Activated CD4-positive, alpha-beta memory T cell treated with anti-CD3 and anti-CD28 coated beads for 36 hours (primary cell): ENCODE measurements around the gene CLIC6. TPM values are rescaled to one million over a fixed set of nuclear protein-coding genes. Genes with fewer than 3 reads are reported as not detected.

Experiments used
- CTCF ChIA-PET: fragments of 350-600 bp; sonication (Branson Sonifier 250); formaldehyde crosslinking; loops from one replicate; lab custom pipeline; 2021; ENCODE audit warnings: antibody characterized with exemption, inconsistent platforms; lab: Charles Lee
- POLR2A ChIA-PET: fragments of 350-600 bp; sonication (Branson Sonifier 250); formaldehyde crosslinking; loops from one replicate; lab custom pipeline; 2021; ENCODE audit warnings: antibody characterized with exemption; lab: Charles Lee
- DNase-seq: peaks from one replicate; pipeline ENCODE4 v3.0.0-alpha.2; 2020
- H3K27ac Mint-ChIP-seq: one replicate; pipeline ENCODE4 v1.8.0; 2021; ENCODE audit warnings: mixed read lengths
- H3K27me3 Mint-ChIP-seq: one replicate; pipeline ENCODE4 v1.8.0; 2021; ENCODE audit warnings: mixed read lengths
- H3K36me3 Mint-ChIP-seq: one replicate; pipeline ENCODE4 v1.8.0; 2021; ENCODE audit warnings: mixed read lengths
- H3K4me1 Mint-ChIP-seq: one replicate; pipeline ENCODE4 v1.8.0; 2021; ENCODE audit warnings: low read depth, mixed read lengths
- H3K4me3 Mint-ChIP-seq: one replicate; pipeline ENCODE4 v1.8.0; 2021; ENCODE audit warnings: mild to moderate bottlenecking, mixed read lengths
- H3K9me3 Mint-ChIP-seq: one replicate; pipeline ENCODE4 v1.8.0; 2021; ENCODE audit warnings: mixed read lengths
- intact Hi-C: fragments of 100-400 bp; cut with micrococcal nuclease; formaldehyde crosslinking; loops from one replicate; pipeline ENCODE4 v1.15.1; 2023
- total RNA-seq, 2 experiments: library from RNA; stranded (reverse); gene quantifications; one replicate each; pipeline ENCODE4 v1.2.3, GENCODE V29; 2021

The CLIC6 gene
- total RNA-seq, 2 experiments from 2014 or later, result 0.10 to 0.14 TPM

GRCh38 chr21:34732388-34732821 is 63.6 kb downstream of the CLIC6 start:
- H3K27ac Mint-ChIP-seq, result no peak overlapping the region
- H3K27me3 Mint-ChIP-seq, result peaks cover 9% of the 10 kb centered on the region
- H3K36me3 Mint-ChIP-seq, result no peaks in the 10 kb centered on the region
- intact Hi-C loops, result no loop called here
- ChIA-PET CTCF (interaction anchor here (3.0 kb wide), 1 partner anchor 13 kb away, joined by 13 read pairs; no protein-coding TSS in a partner anchor), POLR2A (no interaction called here)
- no peak overlapping the region for H3K4me3 Mint-ChIP-seq
- no peak for DNase-seq
- no peaks in the 10 kb centered on the region for H3K4me1 Mint-ChIP-seq
- H3K9me3 Mint-ChIP-seq, result no peaks in the 10 kb centered on the region

GRCh38 chr21:34733852-34734251 is 65.1 kb downstream of the CLIC6 start:
- Mint-ChIP-seq H3K4me1 (no peaks in the 10 kb centered on the region), H3K36me3 (no peaks in the 10 kb centered on the region), H3K9me3 (no peaks in the 10 kb centered on the region), H3K4me3 (no peak overlapping the region), H3K27ac (no peak overlapping the region), H3K27me3 (peaks cover 9% of the 10 kb centered on the region)
- CTCF ChIA-PET, result interaction anchor here (3.0 kb wide), 1 partner anchor 12 kb away, joined by 13 read pairs; no protein-coding TSS in a partner anchor
- no peak for DNase-seq
- POLR2A ChIA-PET, result no interaction called here
- intact Hi-C loops, result no loop called here

GRCh38 chr21:34734696-34735095 is 65.9 kb downstream of the CLIC6 start:
- H3K27me3 Mint-ChIP-seq, result peaks cover 9% of the 10 kb centered on the region
- POLR2A ChIA-PET, result no interaction called here
- H3K4me1 Mint-ChIP-seq, result no peaks in the 10 kb centered on the region
- H3K36me3 Mint-ChIP-seq, result no peaks in the 10 kb centered on the region
- H3K9me3 Mint-ChIP-seq, result no peaks in the 10 kb centered on the region
- intact Hi-C loops, result no loop called here
- H3K4me3 Mint-ChIP-seq, result no peak overlapping the region
- H3K27ac Mint-ChIP-seq, result no peak overlapping the region
- CTCF ChIA-PET, result interaction anchor here (3.0 kb wide), 1 partner anchor 11 kb away, joined by 13 read pairs; no protein-coding TSS in a partner anchor
- no peak for DNase-seq

DNA sequence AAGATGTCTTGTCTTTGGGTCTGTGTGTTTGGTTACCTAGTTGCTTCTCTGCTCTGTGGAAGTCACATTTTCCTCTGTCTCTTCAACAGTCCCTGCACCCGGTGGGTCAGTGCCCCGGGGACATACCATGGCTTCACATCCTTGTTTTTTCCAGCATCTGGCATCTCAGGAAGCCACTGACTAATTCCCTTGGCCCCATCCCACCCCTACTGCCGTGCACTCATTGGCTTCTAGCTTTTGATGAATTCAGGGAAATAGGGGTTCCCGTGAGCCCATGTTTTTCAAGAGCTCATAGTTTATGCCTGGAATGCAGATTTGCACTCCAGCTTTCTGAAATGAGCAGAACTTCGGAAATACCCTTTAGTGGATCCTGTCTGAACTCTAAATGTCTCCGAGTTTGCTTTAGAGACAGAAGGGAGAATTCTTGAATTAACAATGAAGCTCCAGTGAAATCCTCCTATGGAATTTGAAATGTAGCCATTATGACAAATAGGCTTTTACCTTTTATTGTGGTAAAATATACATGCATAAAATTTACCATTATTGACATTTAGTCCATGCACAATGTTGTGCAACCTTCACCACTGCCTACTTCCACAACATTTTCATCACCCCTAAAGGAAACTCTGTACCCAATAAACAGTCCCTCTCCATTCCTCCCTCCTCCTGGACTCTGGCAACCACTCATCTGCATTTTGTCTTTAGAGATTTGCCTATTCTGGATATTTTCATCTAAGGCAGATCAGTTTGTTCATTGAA is 67.5 kb downstream of the CLIC6 start:
- ChIA-PET CTCF (interaction anchor here (0.7 to 1.2 kb wide), 3 partner anchors 9 to 217 kb away, joined by 3 to 6 read pairs (median 4); no protein-coding TSS in a partner anchor), POLR2A (no interaction called here)
- peaks cover 12% of the 10 kb centered on the region for H3K27me3 Mint-ChIP-seq
- H3K4me1 Mint-ChIP-seq, result no peaks in the 10 kb centered on the region
- H3K9me3 Mint-ChIP-seq, result no peaks in the 10 kb centered on the region
- no peak overlapping the region for H3K4me3 Mint-ChIP-seq
- intact Hi-C loops, result no loop called here
- H3K36me3 Mint-ChIP-seq, result no peaks in the 10 kb centered on the region
- H3K27ac Mint-ChIP-seq, result no peak overlapping the region
- DNase-seq, result no peak

GRCh38 chr21:34737115-34737514 is 68.3 kb downstream of the CLIC6 start:
- Mint-ChIP-seq H3K27ac (no peak overlapping the region), H3K36me3 (no peaks in the 10 kb centered on the region), H3K4me3 (no peak overlapping the region), H3K9me3 (no peaks in the 10 kb centered on the region), H3K4me1 (no peaks in the 10 kb centered on the region), H3K27me3 (peaks cover 12% of the 10 kb centered on the region)
- DNase-seq, result no peak
- intact Hi-C loops, result no loop called here
- ChIA-PET POLR2A (no interaction called here), CTCF (interaction anchor here (1.2 kb wide), 1 partner anchor 8 kb away, joined by 6 read pairs; no protein-coding TSS in a partner anchor)

DNA sequence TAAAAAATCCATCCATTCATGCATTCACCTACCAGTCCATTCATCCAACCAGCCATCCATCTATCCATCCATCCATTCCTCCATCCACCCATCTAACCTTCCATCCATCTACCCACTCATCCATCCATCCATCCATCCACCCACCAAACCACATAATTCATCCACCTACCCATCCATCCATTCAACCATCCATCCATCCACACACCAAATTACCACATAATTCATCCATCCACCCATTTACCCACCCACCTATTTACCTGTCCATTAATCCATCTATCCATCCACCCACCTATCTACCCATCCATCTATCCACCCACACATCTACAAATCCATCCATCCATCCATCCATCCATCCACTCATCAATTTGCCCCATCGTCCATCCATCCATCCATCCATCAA is 71.4 kb downstream of the CLIC6 start:
- peaks cover 16% of the 10 kb centered on the region for H3K27me3 Mint-ChIP-seq
- no peaks in the 10 kb centered on the region for H3K9me3 Mint-ChIP-seq
- H3K4me3 Mint-ChIP-seq, result no peak overlapping the region
- no peak overlapping the region for H3K27ac Mint-ChIP-seq
- intact Hi-C loops, result loop anchor here (10.0 kb wide), 2 partner anchors 305 to 875 kb away; partner anchors contain the start of gene RUNX1
- ChIA-PET POLR2A (no interaction called here), CTCF (no interaction called here)
- H3K36me3 Mint-ChIP-seq, result no peaks in the 10 kb centered on the region
- DNase-seq, result no peak
- H3K4me1 Mint-ChIP-seq, result no peaks in the 10 kb centered on the region

DNA sequence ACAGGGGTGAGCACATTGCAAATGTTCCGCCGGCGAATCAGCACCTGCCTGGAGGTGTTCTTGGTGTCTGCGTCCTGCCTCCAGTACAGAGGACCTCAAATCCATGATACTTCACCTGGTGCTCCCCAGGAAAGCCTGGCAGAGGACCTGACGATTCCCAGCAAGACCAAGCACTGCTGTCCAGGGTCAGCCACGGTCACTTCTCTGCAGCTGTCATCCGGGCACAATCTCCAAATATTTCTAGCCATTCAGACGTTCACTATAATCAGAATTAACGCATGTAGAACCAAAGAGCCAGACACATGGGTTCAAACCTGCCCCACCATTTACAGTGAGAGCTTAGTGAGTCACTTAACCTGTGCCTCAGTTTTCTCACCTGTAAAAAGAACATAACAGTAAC is 74.5 kb downstream of the CLIC6 start:
- no peaks in the 10 kb centered on the region for H3K9me3 Mint-ChIP-seq
- DNase-seq, result no peak
- intact Hi-C loops, result loop anchor here (10.0 kb wide), 2 partner anchors 302 to 872 kb away; partner anchors contain the start of gene RUNX1
- ChIA-PET CTCF (interaction anchor here (0.6 to 1.3 kb wide), 5 partner anchors 94 to 1286 kb away, joined by 3 to 6 read pairs (median 4); no protein-coding TSS in a partner anchor), POLR2A (no interaction called here)
- H3K36me3 Mint-ChIP-seq, result no peaks in the 10 kb centered on the region
- H3K27me3 Mint-ChIP-seq, result peaks cover 8% of the 10 kb centered on the region
- H3K27ac Mint-ChIP-seq, result no peak overlapping the region
- H3K4me3 Mint-ChIP-seq, result no peak overlapping the region
- peaks cover 5% of the 10 kb centered on the region for H3K4me1 Mint-ChIP-seq

DNA sequence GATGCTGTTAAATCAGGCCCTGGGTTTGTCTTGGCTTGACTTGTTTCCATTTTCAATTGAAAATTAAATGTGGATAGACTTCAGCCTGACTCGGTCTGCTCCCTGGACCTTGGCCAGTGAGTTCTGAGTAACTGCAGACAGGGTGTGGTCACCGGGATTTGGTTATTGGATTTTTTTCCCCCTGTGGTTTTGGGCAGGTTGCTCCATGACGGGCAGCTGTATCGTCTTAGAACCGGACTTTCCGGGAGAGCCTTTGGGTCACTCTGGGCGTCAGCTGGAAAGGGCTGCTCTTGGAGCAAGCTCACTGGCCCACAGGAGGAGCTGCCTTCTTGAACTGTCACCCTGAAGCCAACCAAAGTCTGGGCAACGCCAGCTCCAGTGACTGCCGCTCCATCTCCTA is 75.0 kb downstream of the CLIC6 start:
- H3K27me3 Mint-ChIP-seq, result peaks cover 8% of the 10 kb centered on the region
- ChIA-PET CTCF (interaction anchor here (0.8 to 3.2 kb wide), 6 partner anchors 51 to 1285 kb away, joined by 3 to 46 read pairs (median 5); no protein-coding TSS in a partner anchor), POLR2A (no interaction called here)
- DNase-seq, result no peak
- peaks cover 5% of the 10 kb centered on the region for H3K4me1 Mint-ChIP-seq
- no peaks in the 10 kb centered on the region for H3K9me3 Mint-ChIP-seq
- no peak overlapping the region for H3K27ac Mint-ChIP-seq
- no peaks in the 10 kb centered on the region for H3K36me3 Mint-ChIP-seq
- no peak overlapping the region for H3K4me3 Mint-ChIP-seq
- intact Hi-C loops, result loop anchor here (10.0 kb wide), 2 partner anchors 301 to 871 kb away; partner anchors contain the start of gene RUNX1

GRCh38 chr21:34744801-34745200 is 76.0 kb downstream of the CLIC6 start:
- Mint-ChIP-seq H3K9me3 (no peaks in the 10 kb centered on the region), H3K27me3 (peaks cover 9% of the 10 kb centered on the region), H3K36me3 (no peaks in the 10 kb centered on the region), H3K27ac (no peak overlapping the region), H3K4me1 (peaks cover 5% of the 10 kb centered on the region), H3K4me3 (no peak overlapping the region)
- CTCF ChIA-PET, result interaction anchor here (0.7 to 3.7 kb wide), 36 partner anchors 8 to 1284 kb away, joined by 3 to 48 read pairs (median 4); no protein-coding TSS in a partner anchor
- intact Hi-C loops, result loop anchor here (1.0 to 10.0 kb wide), 5 partner anchors 142 to 1096 kb away; partner anchors contain the start of gene RUNX1
- POLR2A ChIA-PET, result no interaction called here
- no peak for DNase-seq

- H3K4me1 Mint-ChIP-seq, result peaks cover 5% of the 10 kb centered on the region
Measured at GRCh38 chr21:34745557-34746255, 76.9 kb downstream of the CLIC6 start.

DNA sequence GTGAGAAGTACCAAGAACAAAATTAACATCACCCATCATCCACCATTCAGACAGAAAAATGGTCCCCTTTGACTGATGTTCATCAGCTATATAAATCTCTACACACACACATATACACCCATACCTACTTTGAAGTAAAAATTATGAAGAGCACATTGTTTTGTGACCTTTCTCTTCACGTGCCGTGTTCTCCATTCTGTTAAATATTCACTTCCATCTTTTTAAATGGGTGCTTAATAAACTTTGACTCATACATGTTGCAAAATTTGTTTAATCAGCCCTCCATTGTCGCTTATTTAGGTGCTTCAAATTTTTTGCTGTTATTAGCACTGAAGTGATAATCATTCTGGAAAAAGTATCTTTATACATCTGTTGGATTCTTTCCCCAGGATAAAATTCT is 80.1 kb downstream of the CLIC6 start:
- no peak overlapping the region for H3K27ac Mint-ChIP-seq
- POLR2A ChIA-PET, result no interaction called here

More at GRCh38 chr21:34745557-34746255, 76.9 kb downstream of the CLIC6 start:
- peak; percentile 72 for DNase-seq
- intact Hi-C loops, result loop anchor here (1.0 to 10.0 kb wide), 5 partner anchors 141 to 1095 kb away; partner anchors contain the start of gene RUNX1
- Mint-ChIP-seq H3K9me3 (no peaks in the 10 kb centered on the region), H3K27me3 (peaks cover 14% of the 10 kb centered on the region), H3K4me3 (peak overlapping the region; percentile 43), H3K36me3 (no peaks in the 10 kb centered on the region), H3K27ac (no peak overlapping the region)
- POLR2A ChIA-PET, result interaction anchor here (0.7 to 0.8 kb wide), 2 partner anchors 62 to 301 kb away, joined by 3 read pairs; no protein-coding TSS in a partner anchor
- CTCF ChIA-PET, result interaction anchor here (0.6 to 3.7 kb wide), 62 partner anchors 9 to 1283 kb away, joined by 3 to 48 read pairs (median 3); no protein-coding TSS in a partner anchor

More for the DNA sequence above, 80.1 kb downstream of the CLIC6 start:
- Mint-ChIP-seq H3K9me3 (no peaks in the 10 kb centered on the region), H3K4me3 (no peak overlapping the region), H3K4me1 (peaks cover 5% of the 10 kb centered on the region), H3K36me3 (no peaks in the 10 kb centered on the region), H3K27me3 (peaks cover 19% of the 10 kb centered on the region)
- CTCF ChIA-PET, result no interaction called here
- DNase-seq, result no peak
- intact Hi-C loops, result loop anchor here (10.0 kb wide), 2 partner anchors 296 to 866 kb away; partner anchors contain the start of gene RUNX1
